GM19023 (cell line): Measurements from ENCODE around the gene GTF2A1L.
"Not testable (repeated sequence)": the region's sequence is repeated elsewhere in the genome, so short reads cannot be mapped to it uniquely, and the experiment has no call there.

ENCODE experiments used
- ATAC-seq: cut with Tn5 transposase; IDR thresholded peaks from one replicate; pipeline ENCODE4 v1.9.1; 2021; ENCODE audit warnings: mild to moderate bottlenecking, moderate library complexity; ENCODE audit not compliant: unreplicated experiment

The GTF2A1L gene

DNA sequence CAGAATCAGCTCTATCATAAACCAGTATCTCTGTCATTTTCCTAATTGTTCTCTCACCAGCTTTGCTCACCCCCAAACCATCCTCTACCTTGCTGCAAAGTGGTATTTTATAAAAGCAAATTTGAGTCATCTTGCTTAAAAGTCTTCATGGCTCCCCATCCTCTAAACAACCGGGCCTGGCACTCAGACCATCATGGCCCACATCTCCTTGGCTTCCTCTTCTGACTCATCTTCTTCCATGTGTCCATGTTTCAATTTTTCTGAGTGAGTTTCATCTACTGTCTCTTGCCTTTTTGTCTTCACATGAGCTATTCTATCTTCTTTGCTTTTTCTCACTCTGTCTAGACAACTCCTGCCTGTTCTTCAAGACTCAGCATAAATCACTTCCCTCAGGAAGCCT is 79.2 kb downstream of the GTF2A1L start:
- ATAC-seq, result no peak

- no peak for ATAC-seq
These were observed 81.8 kb downstream of the GTF2A1L start for GRCh38 chr2:48699348-48699930.

- not testable (repeated sequence) for ATAC-seq
These were observed 86.0 kb downstream of the GTF2A1L start for GRCh38 chr2:48703621-48704020.

GRCh38 chr2:48707466-48707865 is 89.8 kb downstream of the GTF2A1L start:
- no peak for ATAC-seq

- no peak for ATAC-seq
These were observed 91.7 kb downstream of the GTF2A1L start for GRCh38 chr2:48709096-48710034.

- no peak for ATAC-seq
These were observed 93.7 kb downstream of the GTF2A1L start for GRCh38 chr2:48711343-48711742.

DNA sequence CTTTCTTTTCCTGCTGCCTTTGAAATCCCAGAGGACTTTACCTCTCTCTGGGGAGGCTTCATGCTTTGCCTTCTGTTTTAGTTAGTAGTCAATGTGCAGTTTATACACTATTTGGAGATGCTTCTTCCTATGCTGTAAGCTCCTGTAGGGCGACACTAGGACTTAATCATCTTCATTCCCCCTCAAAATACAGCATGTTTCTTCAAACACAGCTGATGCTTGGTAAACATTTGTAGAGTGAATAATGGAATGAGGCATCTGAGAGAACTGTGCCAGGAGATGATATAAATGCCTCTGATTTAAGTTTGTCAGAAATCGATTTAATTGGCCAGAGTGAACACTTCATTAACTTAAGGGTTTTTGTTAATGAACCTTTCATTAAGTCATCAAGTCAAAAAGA is 94.5 kb downstream of the GTF2A1L start:
- no peak for ATAC-seq

DNA sequence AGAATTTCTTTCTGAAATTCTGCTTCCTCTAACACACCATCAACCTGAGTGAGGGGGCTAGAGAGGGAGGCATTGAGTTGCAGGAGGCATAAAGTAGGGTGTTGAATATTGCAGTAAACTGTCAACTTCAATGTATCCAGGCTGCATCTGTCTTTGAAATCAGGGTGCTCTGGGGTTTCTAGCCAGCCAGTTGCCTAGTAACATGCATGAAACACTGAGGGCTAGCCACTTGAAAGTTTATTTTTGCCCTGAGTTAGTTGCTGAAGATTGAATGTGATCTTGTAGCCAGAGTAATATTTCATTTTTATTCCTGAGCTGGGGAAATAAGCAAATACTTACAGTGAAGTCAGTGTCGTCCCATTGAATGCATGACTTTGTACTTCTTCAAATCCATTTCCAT is 96.0 kb downstream of the GTF2A1L start:
- no peak for ATAC-seq

- no peak for ATAC-seq
These were observed 96.6 kb downstream of the GTF2A1L start for GRCh38 chr2:48714245-48714644.

- no peak for ATAC-seq
These were observed 97.6 kb downstream of the GTF2A1L start for GRCh38 chr2:48715042-48715899.

DNA sequence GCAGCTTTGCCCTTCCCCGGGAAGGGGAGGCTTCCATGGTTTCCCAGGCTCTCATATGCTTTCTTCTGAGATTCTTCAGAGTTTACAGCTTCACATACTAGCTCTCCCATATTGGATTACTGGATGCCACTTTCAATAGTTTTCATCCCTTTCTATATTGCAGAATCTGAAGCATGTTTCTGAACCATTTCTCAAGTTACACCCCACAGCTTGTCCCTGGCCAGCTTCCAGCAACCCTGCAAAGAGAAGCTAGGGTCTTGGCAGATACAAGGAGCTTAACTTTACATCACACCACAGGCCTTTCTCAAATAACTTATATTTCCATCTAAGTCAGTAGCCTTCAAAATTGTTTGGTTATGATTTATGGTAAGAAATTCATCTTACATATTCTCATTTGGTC is 98.3 kb downstream of the GTF2A1L start:
- ATAC-seq, result no peak

DNA sequence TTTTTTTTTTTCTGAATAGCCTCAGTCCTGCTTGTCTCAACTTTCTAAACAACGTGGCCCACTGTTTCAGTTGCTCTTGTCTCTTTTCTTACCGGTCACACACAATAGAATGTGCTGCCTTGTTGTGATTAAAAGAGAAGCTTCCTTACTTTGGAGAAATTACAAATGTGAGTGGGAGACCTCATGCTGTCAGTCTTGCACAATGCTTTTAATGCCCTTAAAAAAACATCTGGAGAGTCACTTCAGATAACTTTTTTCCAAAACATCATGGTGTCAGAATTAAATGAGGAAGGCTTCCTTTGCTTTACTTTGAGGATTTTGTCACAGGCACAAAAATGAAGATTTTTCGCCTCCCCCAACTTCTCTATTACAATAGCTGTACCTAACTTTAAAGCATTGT is 100.2 kb downstream of the GTF2A1L start:
- no peak for ATAC-seq

- no peak for ATAC-seq
These were observed 102.0 kb downstream of the GTF2A1L start for GRCh38 chr2:48719480-48720177.

GRCh38 chr2:48721158-48721557 is 103.5 kb downstream of the GTF2A1L start:
- ATAC-seq, result no peak

DNA sequence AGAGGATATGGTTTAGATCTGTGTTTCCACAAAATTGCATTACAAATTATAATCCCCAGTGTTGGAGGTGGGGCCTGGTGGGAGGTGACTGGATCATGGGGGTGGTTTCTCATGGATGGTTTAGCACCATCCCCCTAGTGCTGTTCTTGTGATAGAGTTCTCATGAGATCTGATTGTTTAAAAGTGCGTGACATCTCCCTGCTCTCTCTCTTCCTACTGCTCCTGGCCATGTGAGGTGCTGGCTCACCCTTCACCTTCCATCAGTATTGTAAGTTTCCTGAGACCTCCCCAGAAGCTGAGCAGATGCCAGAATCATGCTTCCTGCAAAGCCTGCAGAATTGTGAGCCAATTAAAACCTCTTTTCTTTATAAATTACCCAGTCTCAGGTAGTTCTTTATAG is 104.7 kb downstream of the GTF2A1L start:
- no peak for ATAC-seq

DNA sequence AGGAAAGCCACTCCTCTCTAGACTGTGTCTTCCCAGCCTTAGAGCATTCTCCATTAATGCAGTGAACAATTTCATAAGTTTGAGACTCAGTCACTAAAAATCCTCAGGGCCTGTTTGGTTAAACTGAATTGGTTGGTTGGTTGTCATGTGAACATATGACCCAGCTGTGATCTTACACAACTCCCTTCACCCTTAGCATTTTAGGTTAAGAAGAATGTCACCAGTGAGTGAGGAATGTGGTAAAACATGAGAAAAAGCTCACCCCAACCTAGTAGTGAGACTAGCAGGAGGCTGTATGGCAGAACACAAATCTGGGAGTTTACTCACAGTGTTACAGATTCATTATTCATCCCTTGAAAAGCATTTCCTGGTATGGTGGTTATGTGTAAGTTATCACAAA is 105.5 kb downstream of the GTF2A1L start:
- ATAC-seq, result no peak

GRCh38 chr2:48724278-48724677 is 106.6 kb downstream of the GTF2A1L start:
- no peak for ATAC-seq

DNA sequence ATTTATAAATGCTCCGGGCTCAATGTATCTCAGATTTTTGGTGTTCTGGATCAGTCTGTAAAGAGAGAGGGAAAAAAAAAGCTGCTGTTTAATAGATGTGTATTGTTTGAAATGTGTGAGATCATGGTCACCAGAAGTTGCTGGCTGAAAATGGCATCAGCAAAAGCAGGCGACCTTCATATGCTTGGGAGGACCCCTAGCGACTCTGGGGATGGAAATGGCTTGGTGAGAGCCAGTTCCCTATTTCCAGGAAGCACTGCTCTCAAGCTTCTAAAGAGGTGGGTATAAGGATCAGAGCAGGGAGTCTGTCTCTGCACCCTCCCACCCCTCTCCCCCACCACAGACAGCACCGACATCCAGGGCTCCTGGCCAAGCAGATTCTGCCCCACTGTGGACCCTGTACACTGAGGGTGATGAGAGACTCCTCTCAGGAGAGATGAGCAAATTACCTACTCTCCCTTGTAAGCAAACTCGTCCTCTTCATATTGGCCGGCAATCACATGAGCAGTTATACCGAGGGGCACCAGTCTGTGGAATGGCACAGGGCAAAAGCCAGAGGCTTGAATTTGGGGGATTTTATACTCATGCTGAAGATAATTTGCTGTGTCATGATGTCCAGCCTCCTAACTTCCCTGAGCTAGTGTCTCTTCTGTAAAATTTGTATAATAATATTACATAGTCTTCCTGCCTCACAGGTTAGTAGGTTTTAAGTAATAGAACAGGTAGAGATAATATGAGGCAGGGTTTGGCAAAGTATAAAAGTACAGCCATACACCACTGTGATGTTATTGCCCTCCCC is 108.2 kb downstream of the GTF2A1L start:
- no peak for ATAC-seq

DNA sequence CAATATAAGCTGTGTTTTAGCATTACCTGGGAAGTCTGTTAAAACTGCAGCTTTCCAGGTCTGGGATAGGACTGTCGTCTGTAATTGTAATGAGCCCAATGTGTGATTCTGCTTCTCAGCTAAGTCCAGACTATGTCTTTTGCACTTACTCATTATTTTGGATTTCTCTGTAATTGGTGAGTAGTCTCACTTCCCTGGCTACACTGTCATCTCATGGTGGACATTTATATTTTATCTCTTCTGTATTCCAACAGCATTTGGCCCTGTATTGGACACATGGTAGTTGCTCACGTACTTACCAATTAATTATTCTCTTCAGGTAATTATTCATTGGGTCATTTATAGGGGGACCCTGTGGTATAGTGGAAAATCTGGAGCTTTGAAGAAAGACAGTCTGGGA is 109.9 kb downstream of the GTF2A1L start:
- ATAC-seq, result no peak

DNA sequence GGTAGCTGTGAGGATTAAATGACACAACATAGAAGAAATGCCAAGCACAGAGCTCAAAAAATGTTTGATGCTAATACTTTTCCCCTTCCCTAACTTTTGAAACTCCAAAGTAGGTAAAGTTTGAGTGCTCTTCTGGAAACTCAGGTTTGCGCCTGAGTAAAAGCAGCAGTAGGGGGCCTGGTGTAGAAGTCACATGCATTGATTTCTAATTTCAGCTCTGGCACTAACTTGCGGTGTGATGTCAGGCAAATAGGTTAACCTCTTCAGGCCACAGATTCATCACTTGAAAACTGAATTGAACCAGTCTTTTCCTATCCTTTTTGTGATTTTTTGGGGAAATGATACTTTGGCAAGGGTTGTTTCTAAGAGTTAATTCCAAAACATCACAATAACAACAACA is 110.6 kb downstream of the GTF2A1L start:
- ATAC-seq, result no peak
